Body of pancreas (tissue), 4 donors: Measurements from ENCODE around the gene COL19A1. TPM values are rescaled to one million over a fixed set of nuclear protein-coding genes. Genes with fewer than 3 reads are reported as not detected.

Source experiments
- ATAC-seq: fragments of 150-250 bp; one replicate; pipeline ENCODE4 v1.9.1; 2016
- DNase-seq, 4 donors: peaks; one replicate each; pipeline ENCODE4 v3.0.0-alpha.2; 2019
- H3K27ac ChIP-seq, 4 donors: fragments of 200-600 bp; sonication (generic); 1 replicate in 3 of 4; 2 replicates in 1 of 4; pipeline versions ENCODE4 v1.5.1 to v1.6.1; 2016 to 2019; ENCODE audit warnings: mild to moderate bottlenecking in 1 of 4, mixed read lengths in 1 of 4, moderate library complexity in 1 of 4
- H3K27me3 ChIP-seq, 2 donors: fragments of 200-600 bp; sonication (generic); one replicate each; pipeline ENCODE4 v1.6.0; 2016; ENCODE audit warnings: mild to moderate bottlenecking in 1 of 2
- H3K36me3 ChIP-seq, 2 donors: fragments of 200-600 bp; sonication (generic); replicated peaks in 1 of 2; 2 replicates each; pipeline ENCODE4 v1.5.1; 2016; ENCODE audit warnings: low read depth in 2 of 2; ENCODE audit not compliant: insufficient read depth in 1 of 2
- H3K4me1 ChIP-seq: fragments of 200-600 bp; sonication (generic); one replicate; pipeline ENCODE4 v1.6.0; 2016
- H3K4me3 ChIP-seq, 2 donors: fragments of 200-600 bp; sonication (generic); 1 replicate in 1 of 2; 2 replicates in 1 of 2; pipeline ENCODE4 v1.5.1; 2016 to 2019
- H3K9me3 ChIP-seq, 3 donors: fragments of 200-600 bp; sonication (generic); 1 replicate in 2 of 3; 2 replicates in 1 of 3; pipeline ENCODE4 v1.5.1; 2016
- CTCF ChIP-seq, 7 experiments: fragments of 450-650 bp in 4 of 7; fragments of 200-600 bp in 3 of 7; sonication (generic) in 3 of 7; IDR thresholded peaks; one replicate each; pipeline ENCODE4 v1.5.1; 2016 to 2019; ENCODE audit warnings: antibody characterized with exemption in 7 of 7
- POLR2A ChIP-seq, 3 donors: fragments of 450-650 bp; IDR thresholded peaks; one replicate each; pipeline ENCODE4 v1.6.1; 2016; ENCODE audit warnings: antibody characterized with exemption in 3 of 3, mild to moderate bottlenecking in 2 of 3
- WGBS, 2 donors: methylation state at CpG; one replicate each; pipeline ENCODE4 v1.1.5; 2017; 5-methylcytosine and 5-hydroxymethylcytosine counted together
- intact Hi-C: fragments of 100-400 bp; cut with DNase I; formaldehyde crosslinking; loops from one replicate; pipeline ENCODE4 v1.15.1; 2023
- total RNA-seq, 2 donors: library from RNA; depleted of rRNA; stranded (reverse); fragments of >200 nt; gene quantifications; one replicate each; pipeline ENCODE4 v1.1.0, GENCODE V29; 2016

COL19A1 gene
- total RNA-seq, 2 donors from 2014 or later, result 0.26 to 1.6 TPM

- DNase-seq (no peak), ATAC-seq (no peak)
- Histone ChIP-seq H3K4me1 (peaks cover 7% of the 10 kb centered on the region), H3K36me3 (no peaks in the 10 kb centered on the region), H3K9me3 (no peaks in the 10 kb centered on the region), H3K4me3 (no peak overlapping the region), H3K27ac (no peak overlapping the region), H3K27me3 (no peaks in the 10 kb centered on the region)
- 48 to 58% methylated on average over 7 of the region's 7 CpGs for WGBS, 2 donors
- intact Hi-C loops, result no loop called here
- TF ChIP-seq CTCF (IDR thresholded peaks at IDR 0.05), result no peak
- TF ChIP-seq POLR2A (IDR thresholded peaks at IDR 0.05), result no peak
These were observed 71.2 kb downstream of the COL19A1 start for GRCh38 chr6:69937402-69938136.

- WGBS, 2 donors, result 44 to 48% methylated on average over 2 of the region's 2 CpGs
- no peaks in the 10 kb centered on the region for H3K36me3 ChIP-seq
- H3K27me3 ChIP-seq, result no peaks in the 10 kb centered on the region
- no peak for ATAC-seq
- no peaks in the 10 kb centered on the region for H3K4me1 ChIP-seq
- TF ChIP-seq CTCF (IDR thresholded peaks at IDR 0.05), result no peak
- no peak for TF ChIP-seq POLR2A (IDR thresholded peaks at IDR 0.05)
- no peaks in the 10 kb centered on the region for H3K9me3 ChIP-seq
- no peak for DNase-seq
- no peak overlapping the region for H3K4me3 ChIP-seq
- intact Hi-C loops, result no loop called here
- no peak overlapping the region for H3K27ac ChIP-seq
These were observed 76.1 kb downstream of the COL19A1 start for GRCh38 chr6:69942485-69942884.

GRCh38 chr6:69945192-69945591, 78.8 kb downstream of the COL19A1 start:
- Histone ChIP-seq H3K36me3 (no peaks in the 10 kb centered on the region), H3K27ac (no peak overlapping the region), H3K9me3 (no peaks in the 10 kb centered on the region), H3K27me3 (no peaks in the 10 kb centered on the region), H3K4me1 (no peaks in the 10 kb centered on the region), H3K4me3 (no peak overlapping the region)
- 64 to 66% methylated on average over 1 of the region's 1 CpG for WGBS, 2 donors
- DNase-seq (no peak), ATAC-seq (no peak)
- intact Hi-C loops, result no loop called here
- no peak for TF ChIP-seq CTCF (IDR thresholded peaks at IDR 0.05)

- TF ChIP-seq CTCF (IDR thresholded peaks at IDR 0.05) (no peak), POLR2A (IDR thresholded peaks at IDR 0.05) (no peak)
- Histone ChIP-seq H3K4me1 (no peaks in the 10 kb centered on the region), H3K36me3 (no peaks in the 10 kb centered on the region), H3K27ac (no peak overlapping the region), H3K27me3 (no peaks in the 10 kb centered on the region), H3K9me3 (no peaks in the 10 kb centered on the region), H3K4me3 (no peak overlapping the region)
- intact Hi-C loops, result no loop called here
- 73 to 86% methylated on average over 1 of the region's 1 CpG for WGBS, 2 donors
- ATAC-seq, result no peak
- DNase-seq, result no peak
These were observed 82.2 kb downstream of the COL19A1 start for GRCh38 chr6:69948479-69949114.

- no peaks in the 10 kb centered on the region for H3K9me3 ChIP-seq
- H3K4me1 ChIP-seq, result no peaks in the 10 kb centered on the region
- peak in 3 of 4 donors; percentile 25 to 26 (median 26) for DNase-seq
- intact Hi-C loops, result no loop called here
- no peaks in the 10 kb centered on the region for H3K27me3 ChIP-seq
- TF ChIP-seq CTCF (IDR thresholded peaks at IDR 0.05) (no peak), POLR2A (IDR thresholded peaks at IDR 0.05) (no peak)
- no peak for ATAC-seq
- WGBS, 2 donors, result 12 to 21% methylated on average over 1 of the region's 1 CpG
- no peaks in the 10 kb centered on the region for H3K36me3 ChIP-seq
- H3K4me3 ChIP-seq, result no peak overlapping the region
- H3K27ac ChIP-seq, result no peak overlapping the region
These were observed 87.1 kb downstream of the COL19A1 start for GRCh38 chr6:69953491-69953890.
